NB4 (cell line): Measurements from ENCODE around the gene PRSS56.

Experiments
- MYC ChIP-seq: IDR thresholded peaks from 2 replicates; pipeline ENCODE4 v1.6.1; 2011; ENCODE audit warnings: low read depth, low read length
- POLR2A ChIP-seq: IDR thresholded peaks from 2 replicates; pipeline ENCODE4 v1.6.1; 2011; ENCODE audit warnings: mild to moderate bottlenecking; ENCODE audit not compliant: insufficient read length; ENCODE audit errors: extremely low read depth
- TF ChIP-seq, protein P1 (sequence below): IDR thresholded peaks from one replicate; pipeline ENCODE4 v1.5.1; 2012; ENCODE audit warnings: low read depth, low read length
- TF ChIP-seq, protein P2 (sequence below): IDR thresholded peaks from 2 replicates; pipeline ENCODE4 v1.6.1; 2011; ENCODE audit warnings: low read depth, low read length

DNA sequence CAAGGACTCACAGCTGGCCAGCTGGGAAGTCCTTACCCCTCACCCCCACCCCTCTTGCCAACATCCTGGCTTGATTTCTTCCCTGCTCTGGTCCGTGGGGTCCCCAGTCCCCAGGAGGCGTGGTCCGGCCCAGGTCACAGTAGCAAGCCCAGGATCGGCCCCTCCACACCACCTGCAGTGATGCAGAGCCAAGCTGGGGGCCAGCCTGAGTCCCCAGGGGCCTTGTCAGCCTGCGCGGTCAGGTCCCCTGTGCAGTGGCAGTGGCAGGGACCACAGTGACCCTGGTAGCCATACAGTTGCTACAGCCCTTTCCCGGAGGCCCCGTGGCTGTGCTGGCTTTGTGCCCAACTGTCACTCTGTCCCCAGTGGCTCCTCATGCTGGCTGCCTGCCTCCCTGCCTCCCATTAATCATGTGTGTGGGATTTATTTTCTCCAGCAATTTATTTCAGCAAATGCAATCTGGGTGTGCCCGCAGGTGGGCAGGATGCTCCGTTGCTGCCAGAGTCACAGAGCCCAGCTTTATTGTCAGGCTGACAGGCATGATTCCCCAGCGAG lies 8.8 kb upstream of the PRSS56 start:
- TF ChIP-seq, protein P1, sequence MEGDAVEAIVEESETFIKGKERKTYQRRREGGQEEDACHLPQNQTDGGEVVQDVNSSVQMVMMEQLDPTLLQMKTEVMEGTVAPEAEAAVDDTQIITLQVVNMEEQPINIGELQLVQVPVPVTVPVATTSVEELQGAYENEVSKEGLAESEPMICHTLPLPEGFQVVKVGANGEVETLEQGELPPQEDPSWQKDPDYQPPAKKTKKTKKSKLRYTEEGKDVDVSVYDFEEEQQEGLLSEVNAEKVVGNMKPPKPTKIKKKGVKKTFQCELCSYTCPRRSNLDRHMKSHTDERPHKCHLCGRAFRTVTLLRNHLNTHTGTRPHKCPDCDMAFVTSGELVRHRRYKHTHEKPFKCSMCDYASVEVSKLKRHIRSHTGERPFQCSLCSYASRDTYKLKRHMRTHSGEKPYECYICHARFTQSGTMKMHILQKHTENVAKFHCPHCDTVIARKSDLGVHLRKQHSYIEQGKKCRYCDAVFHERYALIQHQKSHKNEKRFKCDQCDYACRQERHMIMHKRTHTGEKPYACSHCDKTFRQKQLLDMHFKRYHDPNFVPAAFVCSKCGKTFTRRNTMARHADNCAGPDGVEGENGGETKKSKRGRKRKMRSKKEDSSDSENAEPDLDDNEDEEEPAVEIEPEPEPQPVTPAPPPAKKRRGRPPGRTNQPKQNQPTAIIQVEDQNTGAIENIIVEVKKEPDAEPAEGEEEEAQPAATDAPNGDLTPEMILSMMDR = no peak
- no peak for TF ChIP-seq POLR2A
- TF ChIP-seq, protein P2, sequence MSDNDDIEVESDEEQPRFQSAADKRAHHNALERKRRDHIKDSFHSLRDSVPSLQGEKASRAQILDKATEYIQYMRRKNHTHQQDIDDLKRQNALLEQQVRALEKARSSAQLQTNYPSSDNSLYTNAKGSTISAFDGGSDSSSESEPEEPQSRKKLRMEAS = no peak
- TF ChIP-seq MYC = no peak
